Smooth muscle cell (in vitro differentiated cells): ENCODE data around the gene FAM193B. TPM values are rescaled to one million over a fixed set of nuclear protein-coding genes. Genes with fewer than 3 reads are reported as not detected.

Experiments used
- DNase-seq: peaks from one replicate; lab custom pipeline; 2025; ENCODE audit not compliant: unreplicated experiment; lab: John Stamatoyannopoulos, UW
- H2AFZ ChIP-seq: fragments of 200-600 bp; sonication (generic); 2 replicates; pipeline ENCODE4 v1.6.0; 2016; ENCODE audit warnings: antibody characterized with exemption, low read depth, mild to moderate bottlenecking
- H3F3A ChIP-seq: fragments of 200-600 bp; sonication (generic); 2 replicates; pipeline ENCODE4 v1.6.0; 2017; ENCODE audit warnings: antibody characterized with exemption, low read depth
- H3K27ac ChIP-seq: fragments of 200-600 bp; sonication (generic); 2 replicates; pipeline ENCODE4 v1.5.1; 2016; ENCODE audit warnings: low read depth, mild to moderate bottlenecking
- H3K27me3 ChIP-seq: fragments of 200-600 bp; sonication (generic); 2 replicates; pipeline ENCODE4 v1.6.1; 2016; ENCODE audit warnings: low read depth, mild to moderate bottlenecking
- H3K36me3 ChIP-seq: fragments of 200-600 bp; sonication (generic); 2 replicates; pipeline ENCODE4 v1.5.1; 2016; ENCODE audit warnings: low read depth
- H3K4me1 ChIP-seq: fragments of 200-600 bp; sonication (generic); 2 replicates; pipeline ENCODE4 v1.5.1; 2016; ENCODE audit warnings: low read depth
- H3K4me2 ChIP-seq: fragments of 200-600 bp; sonication (generic); 2 replicates; pipeline ENCODE4 v1.6.0; 2016; ENCODE audit warnings: mild to moderate bottlenecking
- H3K4me3 ChIP-seq: fragments of 200-600 bp; sonication (generic); 2 replicates; pipeline ENCODE4 v1.5.1; 2016; ENCODE audit warnings: mild to moderate bottlenecking
- H3K79me2 ChIP-seq: fragments of 200-600 bp; sonication (generic); 2 replicates; pipeline ENCODE4 v1.6.0; 2016; ENCODE audit warnings: low read depth, mild to moderate bottlenecking
- H3K9ac ChIP-seq: fragments of 200-600 bp; sonication (generic); 2 replicates; pipeline ENCODE4 v1.6.0; 2016; ENCODE audit warnings: low read depth
- H3K9me3 ChIP-seq: fragments of 200-600 bp; sonication (generic); replicated peaks from 2 replicates; pipeline ENCODE4 v1.5.1; 2016; ENCODE audit warnings: low read depth
- H4K20me1 ChIP-seq: fragments of 200-600 bp; sonication (generic); 2 replicates; pipeline ENCODE4 v1.6.0; 2016; ENCODE audit warnings: low read depth
- WGBS: methylation state at CpG from one replicate; pipeline ENCODE4 v1.1.7; 2016; ENCODE audit warnings: low lambda C conversion rate; 5-methylcytosine and 5-hydroxymethylcytosine counted together
- polyA plus RNA-seq: library from polyadenylated mRNA; unstranded; fragments of >200 nt; fragmentation: Nextera tagmentation; extraction: Ambion mirVana; gene quantifications from 2 replicates; pipeline ENCODE4 v1.2.1, GENCODE V29; 2016
- total RNA-seq: library from RNA; depleted of rRNA; stranded (reverse); fragments of >200 nt; gene quantifications from 2 replicates; pipeline ENCODE4 v1.2.3, GENCODE V29; 2014
- TF ChIP-seq, protein P1 (sequence below): fragments of 200-600 bp; sonication (generic); IDR thresholded peaks from 2 replicates; pipeline ENCODE4 v1.5.1; 2017; ENCODE audit warnings: borderline replicate concordance, mild to moderate bottlenecking, antibody characterized with exemption; ENCODE audit not compliant: insufficient read depth, poor library complexity, severe bottlenecking

FAM193B gene
- total and polyA plus RNA-seq, 2 experiments from 2014 or later = 28.3 to 42.8 TPM

DNA sequence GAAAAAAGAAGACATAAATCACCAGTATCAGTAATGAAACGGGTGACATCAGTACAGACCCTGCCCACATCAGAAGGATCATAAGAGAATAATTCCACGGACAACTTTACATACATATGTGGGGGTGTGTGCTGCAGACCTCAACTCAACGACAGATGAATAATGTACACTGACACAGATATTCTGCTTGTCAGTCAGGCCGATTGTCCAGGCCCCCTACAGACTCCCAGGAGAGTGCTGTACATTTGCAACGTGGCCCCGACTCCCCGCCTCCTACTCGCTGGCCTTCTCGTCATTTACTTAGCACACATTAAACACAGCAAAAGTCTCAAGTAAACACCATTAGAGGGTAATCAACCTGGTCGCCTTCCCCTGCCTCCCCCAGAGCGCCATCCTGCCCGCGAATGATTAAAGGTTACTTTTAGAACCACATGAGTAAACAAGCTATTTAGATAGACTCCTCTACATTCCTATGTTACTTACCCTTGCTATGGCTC, 34.1 kb upstream of the FAM193B start:
- Histone ChIP-seq H3K4me3 (no peak overlapping the region), H3K27ac (no peak overlapping the region), H3K79me2 (peaks cover 14% of the 10 kb centered on the region), H3F3A (peaks cover 3% of the 10 kb centered on the region), H3K4me2 (no peak overlapping the region), H3K4me1 (no peaks in the 10 kb centered on the region), H3K36me3 (no peaks in the 10 kb centered on the region), H2AFZ (no peak overlapping the region), H3K9ac (no peak overlapping the region), H3K27me3 (peaks cover 46% of the 10 kb centered on the region), H3K9me3 (no peaks in the 10 kb centered on the region), H4K20me1 (peaks cover 5% of the 10 kb centered on the region)
- no peak for DNase-seq
- TF ChIP-seq, protein P1, sequence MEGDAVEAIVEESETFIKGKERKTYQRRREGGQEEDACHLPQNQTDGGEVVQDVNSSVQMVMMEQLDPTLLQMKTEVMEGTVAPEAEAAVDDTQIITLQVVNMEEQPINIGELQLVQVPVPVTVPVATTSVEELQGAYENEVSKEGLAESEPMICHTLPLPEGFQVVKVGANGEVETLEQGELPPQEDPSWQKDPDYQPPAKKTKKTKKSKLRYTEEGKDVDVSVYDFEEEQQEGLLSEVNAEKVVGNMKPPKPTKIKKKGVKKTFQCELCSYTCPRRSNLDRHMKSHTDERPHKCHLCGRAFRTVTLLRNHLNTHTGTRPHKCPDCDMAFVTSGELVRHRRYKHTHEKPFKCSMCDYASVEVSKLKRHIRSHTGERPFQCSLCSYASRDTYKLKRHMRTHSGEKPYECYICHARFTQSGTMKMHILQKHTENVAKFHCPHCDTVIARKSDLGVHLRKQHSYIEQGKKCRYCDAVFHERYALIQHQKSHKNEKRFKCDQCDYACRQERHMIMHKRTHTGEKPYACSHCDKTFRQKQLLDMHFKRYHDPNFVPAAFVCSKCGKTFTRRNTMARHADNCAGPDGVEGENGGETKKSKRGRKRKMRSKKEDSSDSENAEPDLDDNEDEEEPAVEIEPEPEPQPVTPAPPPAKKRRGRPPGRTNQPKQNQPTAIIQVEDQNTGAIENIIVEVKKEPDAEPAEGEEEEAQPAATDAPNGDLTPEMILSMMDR = no peak
- WGBS = 65% methylated on average over 13 of the region's 13 CpGs

DNA sequence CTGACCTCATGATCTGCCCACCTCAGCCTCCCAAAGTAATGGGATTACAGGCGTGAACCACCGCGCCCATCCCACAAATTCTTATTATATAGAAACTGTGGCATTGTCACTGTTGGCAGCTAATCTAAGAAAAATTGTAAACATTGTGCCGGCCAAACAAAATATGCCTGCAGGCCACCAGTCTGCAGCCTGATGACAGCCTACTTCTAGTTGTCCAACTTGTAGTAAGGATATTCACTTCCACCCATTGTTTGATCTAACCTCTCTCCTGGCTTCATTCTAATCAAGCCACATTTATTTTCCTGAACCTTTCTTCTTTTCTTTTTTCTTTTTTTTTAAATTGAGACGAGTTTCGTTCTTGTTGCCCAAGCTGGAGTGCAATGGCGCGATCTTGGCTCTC, 24.0 kb upstream of the FAM193B start:
- no peaks in the 10 kb centered on the region for H3K36me3 ChIP-seq
- H4K20me1 ChIP-seq = no peaks in the 10 kb centered on the region
- H3K27ac ChIP-seq = no peak overlapping the region
- no peak overlapping the region for H2AFZ ChIP-seq
- no peak overlapping the region for H3K4me2 ChIP-seq
- WGBS = 95% methylated on average over 8 of the region's 8 CpGs
- no peaks in the 10 kb centered on the region for H3K79me2 ChIP-seq
- H3F3A ChIP-seq = no peaks in the 10 kb centered on the region
- TF ChIP-seq, protein P1 = no peak
- H3K9me3 ChIP-seq = no peaks in the 10 kb centered on the region
- no peak overlapping the region for H3K4me3 ChIP-seq
- H3K4me1 ChIP-seq = no peaks in the 10 kb centered on the region
- DNase-seq = no peak
- no peaks in the 10 kb centered on the region for H3K27me3 ChIP-seq
- H3K9ac ChIP-seq = no peak overlapping the region

DNA sequence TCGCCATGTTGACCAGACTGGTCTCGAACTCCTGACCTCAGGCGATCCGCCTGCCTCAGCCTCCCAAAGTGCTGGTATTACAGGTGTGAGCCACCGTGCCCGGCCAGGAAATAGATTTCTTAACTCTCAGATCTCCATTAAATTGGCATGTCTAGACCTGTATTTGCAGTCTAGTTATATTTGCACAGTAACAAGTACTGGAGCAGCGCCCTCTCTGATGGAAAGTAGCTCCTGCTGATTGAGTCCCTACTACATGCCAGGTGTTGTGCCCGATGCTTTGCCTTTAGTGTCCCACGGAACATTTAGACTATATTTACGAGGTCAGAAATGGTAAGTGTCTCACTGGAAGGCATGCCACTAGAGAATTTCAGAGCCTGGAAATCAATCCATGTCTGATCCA, 21.8 kb upstream of the FAM193B start:
- Histone ChIP-seq H3K4me2 (no peak overlapping the region), H3K36me3 (no peaks in the 10 kb centered on the region), H4K20me1 (no peaks in the 10 kb centered on the region), H3K4me1 (no peaks in the 10 kb centered on the region), H3K4me3 (no peak overlapping the region), H2AFZ (no peak overlapping the region), H3K79me2 (no peaks in the 10 kb centered on the region), H3K9ac (no peak overlapping the region), H3F3A (no peaks in the 10 kb centered on the region), H3K27me3 (no peaks in the 10 kb centered on the region), H3K9me3 (no peaks in the 10 kb centered on the region), H3K27ac (no peak overlapping the region)
- TF ChIP-seq, protein P1 = no peak
- DNase-seq = no peak
- WGBS = 86% methylated on average over 10 of the region's 10 CpGs

DNA sequence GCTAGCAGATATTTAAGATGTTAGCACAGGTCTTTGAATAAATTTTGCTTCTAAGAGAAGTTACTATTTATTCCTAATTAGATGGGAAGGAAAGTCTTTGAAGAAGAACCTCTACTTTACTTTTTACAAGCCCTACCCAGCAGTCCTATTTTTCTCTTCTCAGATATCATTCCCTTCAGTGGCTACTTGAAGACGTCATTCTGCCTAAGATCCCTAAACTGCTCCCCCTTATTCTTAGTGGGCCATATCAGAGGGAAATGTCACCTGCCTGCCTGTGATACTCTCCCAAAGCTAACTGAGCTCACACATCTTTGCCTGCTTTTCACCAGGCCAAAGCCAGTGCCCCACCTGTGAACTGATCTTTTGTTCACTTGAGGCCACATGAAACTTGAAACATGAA, 21.1 kb upstream of the FAM193B start:
- TF ChIP-seq, protein P1 = no peak
- H3F3A ChIP-seq = no peaks in the 10 kb centered on the region
- no peaks in the 10 kb centered on the region for H3K27me3 ChIP-seq
- H3K4me2 ChIP-seq = no peak overlapping the region
- no peak overlapping the region for H3K4me3 ChIP-seq
- H3K79me2 ChIP-seq = no peaks in the 10 kb centered on the region
- H2AFZ ChIP-seq = no peak overlapping the region
- H3K36me3 ChIP-seq = no peaks in the 10 kb centered on the region
- H3K4me1 ChIP-seq = no peaks in the 10 kb centered on the region
- DNase-seq = no peak
- H4K20me1 ChIP-seq = no peaks in the 10 kb centered on the region
- no peaks in the 10 kb centered on the region for H3K9me3 ChIP-seq
- no peak overlapping the region for H3K9ac ChIP-seq
- no peak overlapping the region for H3K27ac ChIP-seq
- 75% methylated on average over 1 of the region's 1 CpG for WGBS
